ENCODE results near the gene STK17B. TPM values are rescaled to one million over a fixed set of nuclear protein-coding genes. Genes with fewer than 3 reads are reported as not detected.

The STK17B gene
- total RNA-seq, 1 donor from 2014 or later = 44.2 TPM

DNA sequence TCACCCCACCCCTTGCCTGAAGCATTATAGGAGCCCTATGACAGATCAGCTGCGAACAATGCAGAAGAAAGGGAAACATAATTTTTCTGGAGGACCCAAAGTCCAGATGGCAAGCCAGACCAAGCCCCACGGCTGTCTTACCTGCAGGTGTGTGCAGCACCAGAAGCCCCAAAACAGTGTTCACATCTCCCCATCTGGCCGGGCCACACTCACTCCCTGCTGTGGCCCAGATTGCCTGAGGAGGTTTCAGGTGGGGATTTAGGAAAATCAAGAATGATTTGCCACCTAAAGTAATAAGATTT is 11.7 kb upstream of the STK17B start:
- FAIRE-seq (no peak), DNase-seq (ENCODE audit: low read depth) (no peak)
- Histone ChIP-seq H3K36me3 (ENCODE audit: control insufficient read depth, insufficient read depth, low read length) (no peaks in the 10 kb centered on the region), H3K27me3 (ENCODE audit: control insufficient read depth, insufficient read depth, low read length) (no peaks in the 10 kb centered on the region), H3K4me3 (ENCODE audit: low read depth, low read length) (no peak overlapping the region)
- TF ChIP-seq, protein P1, sequence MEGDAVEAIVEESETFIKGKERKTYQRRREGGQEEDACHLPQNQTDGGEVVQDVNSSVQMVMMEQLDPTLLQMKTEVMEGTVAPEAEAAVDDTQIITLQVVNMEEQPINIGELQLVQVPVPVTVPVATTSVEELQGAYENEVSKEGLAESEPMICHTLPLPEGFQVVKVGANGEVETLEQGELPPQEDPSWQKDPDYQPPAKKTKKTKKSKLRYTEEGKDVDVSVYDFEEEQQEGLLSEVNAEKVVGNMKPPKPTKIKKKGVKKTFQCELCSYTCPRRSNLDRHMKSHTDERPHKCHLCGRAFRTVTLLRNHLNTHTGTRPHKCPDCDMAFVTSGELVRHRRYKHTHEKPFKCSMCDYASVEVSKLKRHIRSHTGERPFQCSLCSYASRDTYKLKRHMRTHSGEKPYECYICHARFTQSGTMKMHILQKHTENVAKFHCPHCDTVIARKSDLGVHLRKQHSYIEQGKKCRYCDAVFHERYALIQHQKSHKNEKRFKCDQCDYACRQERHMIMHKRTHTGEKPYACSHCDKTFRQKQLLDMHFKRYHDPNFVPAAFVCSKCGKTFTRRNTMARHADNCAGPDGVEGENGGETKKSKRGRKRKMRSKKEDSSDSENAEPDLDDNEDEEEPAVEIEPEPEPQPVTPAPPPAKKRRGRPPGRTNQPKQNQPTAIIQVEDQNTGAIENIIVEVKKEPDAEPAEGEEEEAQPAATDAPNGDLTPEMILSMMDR (IDR thresholded peaks at IDR 0.05; ENCODE audit: insufficient read depth, low read length, severe bottlenecking) = no peak

DNA sequence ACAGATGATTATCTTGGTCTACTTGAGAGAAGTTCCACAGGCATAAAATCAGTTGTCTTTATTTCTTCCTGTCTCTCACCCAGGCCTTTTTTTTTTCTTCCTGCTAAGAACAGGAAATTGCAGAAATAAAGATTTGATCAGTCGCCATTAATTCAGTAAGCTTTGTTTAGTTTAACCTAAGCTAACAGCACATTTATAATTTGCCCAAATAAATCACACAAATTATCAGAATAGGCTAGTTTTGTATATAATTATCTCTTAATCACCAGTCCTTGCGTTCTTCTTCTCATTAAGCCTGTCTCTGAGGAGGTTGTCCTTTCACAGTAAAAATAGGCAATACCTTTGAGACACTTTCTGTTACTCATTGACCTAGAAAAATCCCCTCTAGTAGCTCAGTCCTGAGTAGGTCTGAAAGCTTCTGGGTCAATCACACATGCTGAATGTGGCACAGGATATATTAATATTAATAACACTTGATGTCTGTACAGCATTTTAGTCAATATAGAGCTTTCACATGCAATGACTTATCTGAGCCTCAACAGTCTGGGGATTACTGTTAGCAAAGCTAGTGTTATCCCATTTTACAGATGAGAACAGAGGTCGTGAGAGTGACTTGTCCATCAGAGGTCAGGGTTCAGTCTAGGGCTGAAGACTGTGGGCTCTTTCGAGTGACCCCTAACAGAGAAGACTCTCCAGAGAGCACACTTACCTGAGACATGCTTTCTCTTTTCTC is 11.2 kb upstream of the STK17B start:
- DNase-seq (ENCODE audit: low read depth) (no peak), FAIRE-seq (no peak)
- TF ChIP-seq, protein P1 (IDR thresholded peaks at IDR 0.05; ENCODE audit: insufficient read depth, low read length, severe bottlenecking) = no peak
- Histone ChIP-seq H3K27me3 (ENCODE audit: control insufficient read depth, insufficient read depth, low read length) (no peaks in the 10 kb centered on the region), H3K36me3 (ENCODE audit: control insufficient read depth, insufficient read depth, low read length) (no peaks in the 10 kb centered on the region), H3K4me3 (ENCODE audit: low read depth, low read length) (no peak overlapping the region)

DNA sequence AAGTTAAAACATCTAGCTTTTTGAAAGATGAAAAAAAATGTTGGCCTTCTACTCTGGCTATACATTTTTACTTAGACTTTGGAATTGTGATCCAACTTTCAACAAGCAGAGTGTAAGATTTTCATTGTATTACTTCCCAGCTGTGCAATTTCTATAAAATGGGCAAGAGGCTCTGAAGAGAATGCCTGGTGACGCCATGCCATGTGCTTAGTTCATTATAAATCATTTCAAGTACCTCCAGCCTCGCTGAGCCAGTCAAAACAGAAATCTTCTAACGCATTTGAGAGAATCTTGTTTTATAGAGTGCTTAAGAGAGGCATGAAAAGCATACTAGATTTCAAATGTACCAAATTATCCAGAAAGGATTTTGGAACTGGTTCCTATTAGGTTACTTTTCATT is 10.1 kb upstream of the STK17B start:
- TF ChIP-seq, protein P1 (IDR thresholded peaks at IDR 0.05; ENCODE audit: insufficient read depth, low read length, severe bottlenecking) = no peak
- no peak for DNase-seq (ENCODE audit: low read depth)
- no peak for FAIRE-seq
- Histone ChIP-seq H3K27me3 (ENCODE audit: control insufficient read depth, insufficient read depth, low read length) (no peaks in the 10 kb centered on the region), H3K4me3 (ENCODE audit: low read depth, low read length) (no peak overlapping the region), H3K36me3 (ENCODE audit: control insufficient read depth, insufficient read depth, low read length) (no peaks in the 10 kb centered on the region)

DNA sequence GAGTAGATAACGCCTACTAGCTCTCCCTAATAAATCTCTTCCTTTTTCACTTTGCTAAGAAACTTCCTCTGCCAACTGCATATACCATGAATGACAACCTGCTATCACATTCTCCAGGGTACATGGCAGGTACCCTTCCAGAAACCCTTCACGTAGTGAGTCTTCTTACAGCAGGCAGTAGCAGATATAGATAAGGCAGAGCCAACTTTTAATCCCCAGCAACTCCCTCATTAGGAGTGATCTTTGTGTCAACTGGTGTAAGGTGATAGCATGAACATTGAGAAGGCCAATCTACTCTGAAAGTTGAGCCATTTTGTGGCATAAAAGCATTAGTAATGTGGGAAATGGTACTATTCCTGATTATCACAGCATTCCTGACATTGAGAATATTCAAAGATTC is 5.7 kb upstream of the STK17B start:
- DNase-seq (ENCODE audit: low read depth) (no peak), FAIRE-seq (no peak)
- no peaks in the 10 kb centered on the region for H3K27me3 ChIP-seq (ENCODE audit: control insufficient read depth, insufficient read depth, low read length)
- TF ChIP-seq, protein P1 (IDR thresholded peaks at IDR 0.05; ENCODE audit: insufficient read depth, low read length, severe bottlenecking) = no peak
- no peaks in the 10 kb centered on the region for H3K36me3 ChIP-seq (ENCODE audit: control insufficient read depth, insufficient read depth, low read length)
- no peak overlapping the region for H3K4me3 ChIP-seq (ENCODE audit: low read depth, low read length)

- DNase-seq (ENCODE audit: low read depth) = no peak
- no peak for FAIRE-seq
- Histone ChIP-seq H3K4me3 (ENCODE audit: low read depth, low read length) (no peak overlapping the region), H3K36me3 (ENCODE audit: control insufficient read depth, insufficient read depth, low read length) (no peaks in the 10 kb centered on the region), H3K27me3 (ENCODE audit: control insufficient read depth, insufficient read depth, low read length) (no peaks in the 10 kb centered on the region)
- TF ChIP-seq, protein P1 (IDR thresholded peaks at IDR 0.05; ENCODE audit: insufficient read depth, low read length, severe bottlenecking) = no peak
Observed at GRCh38 chr2:196176142-196176738, 4.9 kb upstream of the STK17B start.

DNA sequence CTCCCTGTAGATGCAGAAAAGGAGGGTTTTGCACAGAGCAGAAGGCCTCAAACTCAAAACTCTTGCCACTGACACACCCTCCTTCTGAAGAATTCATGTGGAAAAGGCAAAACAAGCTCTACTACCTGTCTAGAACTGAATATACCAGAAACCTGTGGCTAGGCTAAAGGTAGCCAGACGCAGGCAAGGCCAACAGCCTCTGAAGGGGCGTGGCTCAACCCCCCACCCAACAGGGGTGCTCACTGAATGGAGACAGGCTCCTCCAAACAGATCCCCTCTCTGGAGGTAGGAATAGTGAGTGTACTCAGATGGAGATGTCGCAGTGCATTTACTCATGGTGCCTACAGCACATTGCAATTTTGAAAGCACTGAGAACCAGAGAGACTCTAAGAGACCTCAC is 3.0 kb upstream of the STK17B start:
- FAIRE-seq (no peak), DNase-seq (ENCODE audit: low read depth) (no peak)
- TF ChIP-seq, protein P1 (IDR thresholded peaks at IDR 0.05; ENCODE audit: insufficient read depth, low read length, severe bottlenecking) = no peak

More for the DNA sequence above, 3.0 kb upstream of the STK17B start:
- Histone ChIP-seq H3K4me3 (ENCODE audit: low read depth, low read length) (no peak overlapping the region), H3K36me3 (ENCODE audit: control insufficient read depth, insufficient read depth, low read length) (no peaks in the 10 kb centered on the region), H3K27me3 (ENCODE audit: control insufficient read depth, insufficient read depth, low read length) (no peaks in the 10 kb centered on the region)
